ENCODE results near the gene GAS7.

DNA sequence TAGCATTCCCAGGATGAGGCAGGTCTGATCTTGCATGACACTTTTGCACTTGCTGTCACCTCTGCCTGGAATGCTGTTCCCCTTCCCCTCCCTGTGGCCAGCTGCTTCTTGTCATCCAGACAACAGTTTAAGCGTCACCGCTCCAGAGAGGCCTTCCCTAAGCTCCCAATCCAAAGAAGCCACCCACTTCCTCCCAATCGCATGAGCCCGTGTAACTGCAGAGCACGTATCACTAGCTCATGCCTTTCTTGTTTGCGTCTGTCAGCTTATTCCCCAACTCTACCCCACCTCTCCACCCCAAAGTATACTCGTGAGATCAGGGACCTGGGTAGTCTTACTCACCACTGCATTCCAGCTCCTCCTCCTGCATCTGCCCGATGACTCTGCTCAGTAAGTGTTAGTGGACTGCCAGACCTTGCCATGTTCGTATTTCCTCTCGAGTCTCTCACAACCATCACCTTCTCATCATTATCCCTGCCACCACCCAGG, 92.8 kb downstream of the GAS7 start:
- TF ChIP-seq, protein P1, sequence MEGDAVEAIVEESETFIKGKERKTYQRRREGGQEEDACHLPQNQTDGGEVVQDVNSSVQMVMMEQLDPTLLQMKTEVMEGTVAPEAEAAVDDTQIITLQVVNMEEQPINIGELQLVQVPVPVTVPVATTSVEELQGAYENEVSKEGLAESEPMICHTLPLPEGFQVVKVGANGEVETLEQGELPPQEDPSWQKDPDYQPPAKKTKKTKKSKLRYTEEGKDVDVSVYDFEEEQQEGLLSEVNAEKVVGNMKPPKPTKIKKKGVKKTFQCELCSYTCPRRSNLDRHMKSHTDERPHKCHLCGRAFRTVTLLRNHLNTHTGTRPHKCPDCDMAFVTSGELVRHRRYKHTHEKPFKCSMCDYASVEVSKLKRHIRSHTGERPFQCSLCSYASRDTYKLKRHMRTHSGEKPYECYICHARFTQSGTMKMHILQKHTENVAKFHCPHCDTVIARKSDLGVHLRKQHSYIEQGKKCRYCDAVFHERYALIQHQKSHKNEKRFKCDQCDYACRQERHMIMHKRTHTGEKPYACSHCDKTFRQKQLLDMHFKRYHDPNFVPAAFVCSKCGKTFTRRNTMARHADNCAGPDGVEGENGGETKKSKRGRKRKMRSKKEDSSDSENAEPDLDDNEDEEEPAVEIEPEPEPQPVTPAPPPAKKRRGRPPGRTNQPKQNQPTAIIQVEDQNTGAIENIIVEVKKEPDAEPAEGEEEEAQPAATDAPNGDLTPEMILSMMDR (IDR thresholded peaks at IDR 0.05; ENCODE audit: poor library complexity): no peak
- TF ChIP-seq EZH2 (IDR thresholded peaks at IDR 0.05; ENCODE audit: borderline replicate concordance): no peak
